ENCODE measurements around the gene UBE2L6. TPM values are rescaled to one million over a fixed set of nuclear protein-coding genes. Genes with fewer than 3 reads are reported as not detected.
A peak's percentile ranks its signal among the peaks of the same experiment; 100 is the strongest.

The UBE2L6 gene
- total RNA-seq, 5 donors from 2014 or later (not counting 1 experiment from before 2014, with no cell fraction given), result 61.7 to 97.2 (median 80.3) TPM

DNA sequence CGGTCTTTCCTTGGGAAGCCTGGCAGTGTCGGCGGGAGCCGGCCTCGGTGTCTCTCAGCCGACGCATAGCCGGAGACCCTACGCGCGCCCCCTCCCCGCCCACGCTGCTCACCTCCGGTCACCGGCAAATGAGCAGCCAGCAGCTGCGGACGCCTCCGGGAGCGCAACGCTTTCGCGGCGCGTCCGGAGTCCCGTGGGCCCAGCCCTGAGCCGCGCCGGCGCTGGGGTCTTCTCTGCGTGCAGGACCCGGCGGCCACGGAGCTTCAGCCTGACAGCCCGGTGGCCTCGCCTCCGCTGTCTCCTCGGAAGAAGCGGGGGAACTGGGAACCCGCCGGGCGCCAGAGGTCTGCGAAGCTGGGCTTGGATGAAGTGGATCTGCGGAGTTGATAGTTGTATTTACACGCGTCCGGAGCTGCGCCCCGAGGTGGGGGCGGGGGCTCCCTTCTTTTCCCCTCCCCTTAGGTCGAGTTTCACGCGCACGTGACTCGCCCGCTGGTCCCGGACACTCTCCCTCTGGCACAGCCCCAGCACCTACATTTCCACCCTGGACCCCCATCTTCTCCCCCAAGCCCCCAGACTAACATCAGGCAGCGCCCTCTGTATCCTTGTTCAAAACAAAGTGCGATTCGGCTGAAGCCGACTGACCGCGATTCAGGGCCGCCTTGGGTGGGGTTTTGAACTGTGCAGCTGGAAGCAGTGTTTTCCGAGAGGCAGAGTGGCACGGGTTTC, 52.0 kb downstream of the UBE2L6 start, which contains the start of gene SLC43A1:
SLC43A1 (minus strand) TSS at position 371 of the 729 bp plus-strand sequence. CDS start 1,591 bp downstream, outside the sequence.
- peak within 1 kb of the TSS; percentile 96 to 98 (median 98) for H3K4me3 Mint-ChIP-seq
- H3K27ac Mint-ChIP-seq, result peak within 1 kb of the TSS; percentile 81 to 86
- no peaks in the 10 kb centered on the region for H3K9me3 Mint-ChIP-seq
- no peaks in the 10 kb centered on the region for H3K27me3 Mint-ChIP-seq
- Histone ChIP-seq H3K36me3 (ENCODE audit: control insufficient read depth in 2 of 2, extremely low read depth in 1 of 2, insufficient read depth in 1 of 2, low read length in 1 of 2) (no peaks in the 10 kb centered on the region), H3K9me3 (no peaks in the 10 kb centered on the region), H3K4me3 (ENCODE audit: control insufficient read depth in 1 of 2, extremely low read depth in 1 of 2, low read length in 1 of 2) (peak within 1 kb of the TSS; percentile 85 to 94), H3K4me1 (ENCODE audit: control insufficient read depth in 1 of 2, extremely low read depth in 1 of 2, insufficient read depth in 2 of 2, low read length in 2 of 2) (peaks cover 3 to 25% of the 10 kb centered on the region in 2 experiments), H3K27me3 (replicated peaks in 1 of 2; ENCODE audit: control insufficient read depth in 2 of 2, extremely low read depth in 1 of 2, insufficient read depth in 2 of 2, low read length in 1 of 2) (no peaks in the 10 kb centered on the region), H3K27ac (ENCODE audit: low read length) (peak within 1 kb of the TSS; percentile 56)
- DNase-seq, result peak in 5 of 35 experiments; percentile 4 to 17 (median 11)
- peaks cover 28 to 32% (median 31%) of the 10 kb centered on the region in 3 donors for H3K4me1 Mint-ChIP-seq
- CTCF ChIA-PET, result interaction anchor here (0.7 to 4.2 kb wide), 6 partner anchors 9 to 285 kb away, joined by 3 to 23 read pairs (median 4); no protein-coding TSS in a partner anchor
- no peaks in the 10 kb centered on the region for H3K36me3 Mint-ChIP-seq
- POLR2A ChIA-PET, result no interaction called here
- under 1% methylated on average over 64 of the region's 66 CpGs for WGBS (ENCODE audit: insufficient coverage)
- peak; percentile 34 to 47 (median 38) for ATAC-seq (replicated peaks in 1 of 4)

- ChIA-PET CTCF (interaction anchor here (1.2 to 4.2 kb wide), 5 partner anchors 12 to 286 kb away, joined by 3 to 23 read pairs (median 4); no protein-coding TSS in a partner anchor), POLR2A (interaction anchor here in 1 of 2 donors (0.5 to 0.6 kb wide), 2 partner anchors 40 to 88 kb away, joined by 6 to 7 read pairs; no protein-coding TSS in a partner anchor)
- H3K9me3 Mint-ChIP-seq, result no peaks in the 10 kb centered on the region
- no peaks in the 10 kb centered on the region for H3K27me3 Mint-ChIP-seq
- Histone ChIP-seq H3K36me3 (ENCODE audit: control insufficient read depth in 2 of 2, extremely low read depth in 1 of 2, insufficient read depth in 1 of 2, low read length in 1 of 2) (no peaks in the 10 kb centered on the region), H3K9me3 (no peaks in the 10 kb centered on the region), H3K4me3 (ENCODE audit: control insufficient read depth in 1 of 2, extremely low read depth in 1 of 2, low read length in 1 of 2) (peak overlapping the region; percentile 85 to 94), H3K27me3 (replicated peaks in 1 of 2; ENCODE audit: control insufficient read depth in 2 of 2, extremely low read depth in 1 of 2, insufficient read depth in 2 of 2, low read length in 1 of 2) (no peaks in the 10 kb centered on the region), H3K4me1 (ENCODE audit: control insufficient read depth in 1 of 2, extremely low read depth in 1 of 2, insufficient read depth in 2 of 2, low read length in 2 of 2) (peaks cover 3 to 25% of the 10 kb centered on the region in 2 experiments), H3K27ac (ENCODE audit: low read length) (peak overlapping the region; percentile 56)
- no peaks in the 10 kb centered on the region for H3K36me3 Mint-ChIP-seq
- peak overlapping the region; percentile 81 to 86 for H3K27ac Mint-ChIP-seq
- H3K4me3 Mint-ChIP-seq, result peak overlapping the region; percentile 96 to 98 (median 98)
- peaks cover 28 to 34% (median 32%) of the 10 kb centered on the region in 3 donors for H3K4me1 Mint-ChIP-seq
- under 1% methylated on average over 50 of the region's 57 CpGs for WGBS (ENCODE audit: insufficient coverage)
- peak in 31 of 35 experiments; percentile 16 to 63 (median 36) for DNase-seq
- peak; percentile 54 to 80 (median 70) for ATAC-seq (replicated peaks in 1 of 4)
Measured at GRCh38 chr11:57514538-57515331, 52.7 kb downstream of the UBE2L6 start.

DNA sequence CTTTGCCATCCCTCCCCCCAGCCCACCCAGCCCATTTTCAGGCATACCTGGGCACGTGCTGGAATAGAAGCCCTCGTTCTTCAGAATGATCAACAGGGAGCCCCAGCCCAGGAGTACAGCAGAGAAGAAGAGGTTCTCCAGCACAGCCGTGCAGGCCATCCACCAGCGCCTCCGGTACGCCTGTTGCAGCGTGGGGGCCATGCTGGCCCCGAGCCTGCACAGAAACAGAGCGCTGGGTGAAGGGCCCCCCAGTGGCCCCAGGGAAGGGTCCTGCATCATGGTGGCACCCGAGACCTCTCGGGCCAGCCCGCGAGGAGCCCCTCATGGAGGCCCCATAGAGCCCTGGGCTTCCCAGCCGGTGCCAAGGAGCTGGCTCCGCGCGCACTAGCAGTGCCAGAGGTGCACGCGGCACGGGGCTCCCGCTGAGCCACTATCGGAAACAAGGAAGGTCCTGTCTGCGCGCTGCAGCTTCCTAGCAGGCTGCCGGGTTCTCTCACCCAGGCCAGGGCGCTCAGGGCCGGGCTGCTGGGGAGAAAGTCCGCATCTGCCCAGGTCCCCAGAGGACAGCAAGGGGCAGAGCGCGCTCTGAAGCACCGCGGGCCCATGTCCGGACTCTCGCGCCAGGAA, 53.4 kb downstream of the UBE2L6 start:
- ATAC-seq (replicated peaks in 1 of 4), result peak; percentile 47 to 67 (median 54)
- no peaks in the 10 kb centered on the region for H3K9me3 ChIP-seq
- H3K27me3 ChIP-seq (replicated peaks in 1 of 2; ENCODE audit: control insufficient read depth in 2 of 2, extremely low read depth in 1 of 2, insufficient read depth in 2 of 2, low read length in 1 of 2), result no peaks in the 10 kb centered on the region
- no peaks in the 10 kb centered on the region for H3K36me3 ChIP-seq (ENCODE audit: control insufficient read depth in 2 of 2, extremely low read depth in 1 of 2, insufficient read depth in 1 of 2, low read length in 1 of 2)
- peaks cover 3 to 25% of the 10 kb centered on the region in 2 experiments for H3K4me1 ChIP-seq (ENCODE audit: control insufficient read depth in 1 of 2, extremely low read depth in 1 of 2, insufficient read depth in 2 of 2, low read length in 2 of 2)
- WGBS (ENCODE audit: insufficient coverage), result 36% methylated on average over 33 of the region's 35 CpGs
- DNase-seq, result peak in 20 of 35 experiments; percentile 7 to 47 (median 22)
- H3K27ac ChIP-seq (ENCODE audit: low read length), result peak overlapping the region; percentile 56
- H3K36me3 Mint-ChIP-seq, result no peaks in the 10 kb centered on the region
- peak overlapping the region; percentile 81 to 86 for H3K27ac Mint-ChIP-seq
- no peaks in the 10 kb centered on the region for H3K27me3 Mint-ChIP-seq
- POLR2A ChIA-PET, result interaction anchor here in 1 of 2 donors (0.5 to 0.6 kb wide), 2 partner anchors 39 to 88 kb away, joined by 6 to 7 read pairs; no protein-coding TSS in a partner anchor
- H3K4me3 ChIP-seq (ENCODE audit: control insufficient read depth in 1 of 2, extremely low read depth in 1 of 2, low read length in 1 of 2), result peak overlapping the region; percentile 85 to 94
- peaks cover 28 to 35% (median 34%) of the 10 kb centered on the region in 3 donors for H3K4me1 Mint-ChIP-seq
- CTCF ChIA-PET, result interaction anchor here (0.5 to 4.2 kb wide), 8 partner anchors 13 to 286 kb away, joined by 3 to 23 read pairs (median 4); no protein-coding TSS in a partner anchor
- peak overlapping the region; percentile 96 to 98 (median 98) for H3K4me3 Mint-ChIP-seq
- no peaks in the 10 kb centered on the region for H3K9me3 Mint-ChIP-seq

DNA sequence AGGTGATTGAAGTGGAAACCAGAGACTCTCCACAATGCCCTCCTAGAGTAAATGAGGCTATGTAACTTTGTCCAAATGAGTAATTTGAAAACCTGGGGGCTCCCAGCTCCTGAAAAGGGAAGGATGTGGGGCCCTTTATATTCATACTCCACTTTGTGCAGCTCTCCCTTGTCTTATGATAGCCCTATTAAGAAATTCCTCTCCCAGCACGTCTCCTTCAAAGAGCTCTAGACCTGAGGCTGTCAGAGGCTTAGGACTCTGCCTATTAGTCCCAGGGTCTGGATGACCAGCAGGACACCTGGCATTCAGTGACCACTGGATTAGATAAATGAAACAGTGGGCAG, 54.0 kb downstream of the UBE2L6 start:
- ATAC-seq (replicated peaks in 1 of 4) (no peak), DNase-seq (no peak)
- H3K27ac ChIP-seq (ENCODE audit: low read length), result no peak overlapping the region
- Mint-ChIP-seq H3K9me3 (no peaks in the 10 kb centered on the region), H3K36me3 (no peaks in the 10 kb centered on the region), H3K4me3 (peak overlapping the region; percentile 67 to 98 (median 76)), H3K27me3 (no peaks in the 10 kb centered on the region), H3K4me1 (peaks cover 28 to 35% (median 34%) of the 10 kb centered on the region in 3 donors), H3K27ac (peak overlapping the region; percentile 81)
- no peaks in the 10 kb centered on the region for H3K9me3 ChIP-seq
- CTCF ChIA-PET, result interaction anchor here (0.5 to 4.2 kb wide), 6 partner anchors 13 to 128 kb away, joined by 3 to 23 read pairs (median 6); no protein-coding TSS in a partner anchor
- H3K27me3 ChIP-seq (replicated peaks in 1 of 2; ENCODE audit: control insufficient read depth in 2 of 2, extremely low read depth in 1 of 2, insufficient read depth in 2 of 2, low read length in 1 of 2), result no peaks in the 10 kb centered on the region
- peaks cover 3 to 25% of the 10 kb centered on the region in 2 experiments for H3K4me1 ChIP-seq (ENCODE audit: control insufficient read depth in 1 of 2, extremely low read depth in 1 of 2, insufficient read depth in 2 of 2, low read length in 2 of 2)
- H3K36me3 ChIP-seq (ENCODE audit: control insufficient read depth in 2 of 2, extremely low read depth in 1 of 2, insufficient read depth in 1 of 2, low read length in 1 of 2), result no peaks in the 10 kb centered on the region
- 100% methylated on average over 1 of the region's 1 CpG for WGBS (ENCODE audit: insufficient coverage)
- no peak overlapping the region for H3K4me3 ChIP-seq (ENCODE audit: control insufficient read depth in 1 of 2, extremely low read depth in 1 of 2, low read length in 1 of 2)
- POLR2A ChIA-PET, result no interaction called here

GRCh38 chr11:57512646-57513451, 54.6 kb downstream of the UBE2L6 start:
- Mint-ChIP-seq H3K4me3 (peak overlapping the region; percentile 13 to 98 (median 67)), H3K27ac (peak overlapping the region; percentile 81), H3K27me3 (no peaks in the 10 kb centered on the region), H3K4me1 (peaks cover 28 to 35% (median 34%) of the 10 kb centered on the region in 3 donors), H3K36me3 (peaks cover 2% of the 10 kb centered on the region), H3K9me3 (no peaks in the 10 kb centered on the region)
- H3K9me3 ChIP-seq, result no peaks in the 10 kb centered on the region
- DNase-seq, result no peak
- H3K4me1 ChIP-seq (ENCODE audit: control insufficient read depth in 1 of 2, extremely low read depth in 1 of 2, insufficient read depth in 2 of 2, low read length in 2 of 2), result peaks cover 3 to 25% of the 10 kb centered on the region in 2 experiments
- POLR2A ChIA-PET, result no interaction called here
- H3K4me3 ChIP-seq (ENCODE audit: control insufficient read depth in 1 of 2, extremely low read depth in 1 of 2, low read length in 1 of 2), result no peak overlapping the region
- WGBS (ENCODE audit: insufficient coverage), result 93% methylated on average over 3 of the region's 12 CpGs
- CTCF ChIA-PET, result interaction anchor here (0.6 to 3.5 kb wide), 3 partner anchors 19 to 60 kb away, joined by 4 to 17 read pairs (median 8); no protein-coding TSS in a partner anchor
- H3K27me3 ChIP-seq (replicated peaks in 1 of 2; ENCODE audit: control insufficient read depth in 2 of 2, extremely low read depth in 1 of 2, insufficient read depth in 2 of 2, low read length in 1 of 2), result no peaks in the 10 kb centered on the region
- no peak overlapping the region for H3K27ac ChIP-seq (ENCODE audit: low read length)
- ATAC-seq (replicated peaks in 1 of 4), result no peak
- no peaks in the 10 kb centered on the region for H3K36me3 ChIP-seq (ENCODE audit: control insufficient read depth in 2 of 2, extremely low read depth in 1 of 2, insufficient read depth in 1 of 2, low read length in 1 of 2)
